DMS153 treated with DMSO at 0.1 percent for 48 hours (cell line): ENCODE results near the gene TIRAP.

Experiments used
- DNase-seq: peaks from one replicate; lab custom pipeline; 2025; ENCODE audit not compliant: unreplicated experiment; lab: John Stamatoyannopoulos, UW

The TIRAP gene

GRCh38 chr11:126340960-126341606 is 58.2 kb downstream of the TIRAP start:
- no peak for DNase-seq

GRCh38 chr11:126341760-126342161 is 58.9 kb downstream of the TIRAP start:
- no peak for DNase-seq

DNA sequence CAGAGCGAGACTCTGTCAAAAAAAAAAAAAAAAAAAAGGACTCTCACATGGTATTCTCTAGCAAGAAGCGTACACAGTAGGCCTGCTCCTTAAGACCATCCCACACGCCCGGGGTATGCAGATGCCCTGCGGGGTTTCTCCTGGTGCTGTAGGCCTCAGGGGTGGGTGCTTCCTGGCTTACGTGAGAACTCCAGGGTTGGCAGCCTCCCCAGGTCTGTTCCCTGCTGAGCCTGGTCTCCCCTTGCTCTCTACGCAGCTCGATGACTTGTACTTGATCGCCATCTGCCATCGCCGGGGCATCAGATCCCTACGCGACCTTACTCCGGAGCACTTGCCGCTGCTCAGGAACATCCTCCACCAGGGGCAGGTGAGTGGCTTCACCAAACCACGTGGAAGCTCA is 60.2 kb downstream of the TIRAP start:
- no peak for DNase-seq
